ENCODE results near the gene MPZL2.

Gene MPZL2

GRCh38 chr11:118295199-118295598 is 31.1 kb upstream of the MPZL2 start:
- no peak for TF ChIP-seq CTCF (IDR thresholded peaks at IDR 0.05; ENCODE audit: low read length, missing control alignments)
- H3K4me3 ChIP-seq (replicated peaks; ENCODE audit: low read depth, low read length), result no peak overlapping the region
- DNase-seq (ENCODE audit: low read depth), result no peak

GRCh38 chr11:118294053-118294452 is 30.0 kb upstream of the MPZL2 start:
- no peak for DNase-seq (ENCODE audit: low read depth)
- no peak for TF ChIP-seq CTCF (IDR thresholded peaks at IDR 0.05; ENCODE audit: low read length, missing control alignments)

GRCh38 chr11:118291477-118292135 is 27.5 kb upstream of the MPZL2 start:
- no peak for TF ChIP-seq CTCF (IDR thresholded peaks at IDR 0.05; ENCODE audit: low read length, missing control alignments)
- no peak overlapping the region for H3K4me3 ChIP-seq (replicated peaks; ENCODE audit: low read depth, low read length)
- DNase-seq (ENCODE audit: low read depth), result peak; percentile 46

More at GRCh38 chr11:118294053-118294452, 30.0 kb upstream of the MPZL2 start:
- no peak overlapping the region for H3K4me3 ChIP-seq (replicated peaks; ENCODE audit: low read depth, low read length)

GRCh38 chr11:118290923-118291322 is 26.8 kb upstream of the MPZL2 start:
- DNase-seq (ENCODE audit: low read depth), result peak; percentile 45
- H3K4me3 ChIP-seq (replicated peaks; ENCODE audit: low read depth, low read length), result no peak overlapping the region
- TF ChIP-seq CTCF (IDR thresholded peaks at IDR 0.05; ENCODE audit: low read length, missing control alignments), result peak; percentile 42

- H3K4me3 ChIP-seq (replicated peaks; ENCODE audit: low read depth, low read length), result no peak overlapping the region
- DNase-seq (ENCODE audit: low read depth), result no peak
- no peak for TF ChIP-seq CTCF (IDR thresholded peaks at IDR 0.05; ENCODE audit: low read length, missing control alignments)
These were observed 25.3 kb upstream of the MPZL2 start for GRCh38 chr11:118289401-118289800.

GRCh38 chr11:118287006-118287405 is 22.9 kb upstream of the MPZL2 start:
- DNase-seq (ENCODE audit: low read depth), result no peak
- no peak for TF ChIP-seq CTCF (IDR thresholded peaks at IDR 0.05; ENCODE audit: low read length, missing control alignments)
- H3K4me3 ChIP-seq (replicated peaks; ENCODE audit: low read depth, low read length), result no peak overlapping the region

GRCh38 chr11:118286545-118286944 is 22.4 kb upstream of the MPZL2 start:
- no peak for DNase-seq (ENCODE audit: low read depth)
- TF ChIP-seq CTCF (IDR thresholded peaks at IDR 0.05; ENCODE audit: low read length, missing control alignments), result no peak
- no peak overlapping the region for H3K4me3 ChIP-seq (replicated peaks; ENCODE audit: low read depth, low read length)

All from fibroblast of pulmonary artery (primary cell).